HG03354 (cell line): Measurements from ENCODE around the gene MTSS2.
A peak's percentile ranks its signal among the peaks of the same experiment; 100 is the strongest.

Experiments used
- ATAC-seq: cut with Tn5 transposase; IDR thresholded peaks from one replicate; pipeline ENCODE4 v1.9.1; 2021; ENCODE audit warnings: mild to moderate bottlenecking; ENCODE audit not compliant: unreplicated experiment, poor library complexity, severe bottlenecking

Gene MTSS2

DNA sequence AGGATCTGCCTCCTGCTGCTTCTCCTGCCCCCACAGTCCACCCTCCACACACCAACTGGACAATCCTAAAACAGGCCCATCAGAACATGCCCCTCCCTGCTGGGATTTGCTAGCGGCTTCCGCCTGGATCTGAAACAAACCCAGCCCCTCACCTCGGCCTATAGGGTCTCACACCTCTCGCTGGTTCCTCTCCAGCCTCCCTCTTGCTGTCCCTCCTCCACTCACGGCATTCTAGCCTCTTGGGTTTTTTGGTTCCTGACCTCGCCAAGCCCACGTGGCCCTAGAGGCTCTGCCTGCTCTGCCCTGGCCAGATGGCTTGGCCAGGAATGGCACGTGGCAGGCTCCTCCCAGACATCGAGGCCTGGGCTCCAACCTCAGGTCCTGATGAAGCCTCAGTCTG lies 15.7 kb upstream of the MTSS2 start:
- no peak for ATAC-seq

DNA sequence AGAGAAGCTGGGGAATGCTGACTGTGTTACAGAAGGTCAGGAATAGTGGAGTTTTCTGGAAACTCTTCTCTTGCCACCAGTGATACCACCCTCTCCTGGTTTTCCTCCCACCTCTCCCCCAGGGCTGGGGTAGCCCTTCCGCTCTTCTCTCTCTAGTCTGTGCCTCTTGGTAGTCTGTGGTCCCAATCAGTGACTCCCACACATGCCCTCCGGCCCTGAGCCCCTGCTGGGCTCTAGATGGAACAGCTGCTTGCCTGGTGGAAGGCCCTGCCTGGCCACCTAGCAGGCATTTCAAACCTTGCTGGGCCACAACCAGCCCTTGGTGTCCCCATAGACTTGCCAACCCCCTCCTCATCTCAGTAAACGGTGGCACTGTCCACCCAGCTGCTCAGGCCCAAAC lies 15.2 kb upstream of the MTSS2 start:
- ATAC-seq = no peak

DNA sequence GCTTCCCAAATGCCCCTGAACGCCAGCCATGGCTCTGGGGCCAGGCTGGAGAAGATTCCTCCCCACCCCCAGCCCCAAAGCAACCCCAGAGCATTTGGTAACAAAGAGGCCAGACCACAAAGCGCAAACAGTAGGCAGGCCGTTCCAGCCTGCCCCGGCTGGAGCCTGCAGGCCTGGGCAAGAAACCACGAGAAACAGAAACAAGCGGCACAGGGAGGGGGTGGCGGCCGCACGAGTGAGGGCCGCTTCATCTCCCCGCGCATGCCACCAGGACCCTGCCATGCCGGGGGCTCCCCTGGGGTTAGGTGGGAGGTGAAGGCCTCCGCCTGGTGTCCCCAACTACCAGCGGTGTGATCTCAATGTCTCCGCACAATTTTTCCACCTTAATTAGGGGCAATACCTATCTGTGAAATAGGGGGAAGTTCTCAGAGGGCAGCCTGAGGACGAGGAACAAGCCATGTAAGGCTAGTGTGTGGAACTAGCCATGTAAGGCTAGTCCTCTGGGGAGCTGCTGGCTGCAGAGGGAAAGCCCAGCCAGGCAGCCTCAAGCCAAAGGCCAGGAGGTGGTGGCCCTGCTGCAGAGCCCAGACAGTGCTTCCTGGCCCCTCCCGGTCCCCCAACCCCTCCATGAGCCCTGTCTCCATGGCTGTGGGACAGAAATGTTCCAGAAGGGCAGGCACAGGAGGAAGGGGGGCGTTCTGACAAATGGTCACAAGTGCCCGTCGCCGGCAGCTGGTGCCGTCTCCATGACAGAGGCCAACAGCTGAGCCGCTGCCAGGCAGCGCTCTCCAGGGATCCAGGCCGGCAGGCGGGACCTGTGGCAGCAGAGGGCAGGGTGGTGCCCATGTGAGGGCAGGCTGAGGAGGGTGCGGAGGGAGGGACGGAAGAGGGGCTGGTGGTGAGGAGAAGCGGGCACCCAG lies 14.5 kb upstream of the MTSS2 start:
- ATAC-seq = no peak

DNA sequence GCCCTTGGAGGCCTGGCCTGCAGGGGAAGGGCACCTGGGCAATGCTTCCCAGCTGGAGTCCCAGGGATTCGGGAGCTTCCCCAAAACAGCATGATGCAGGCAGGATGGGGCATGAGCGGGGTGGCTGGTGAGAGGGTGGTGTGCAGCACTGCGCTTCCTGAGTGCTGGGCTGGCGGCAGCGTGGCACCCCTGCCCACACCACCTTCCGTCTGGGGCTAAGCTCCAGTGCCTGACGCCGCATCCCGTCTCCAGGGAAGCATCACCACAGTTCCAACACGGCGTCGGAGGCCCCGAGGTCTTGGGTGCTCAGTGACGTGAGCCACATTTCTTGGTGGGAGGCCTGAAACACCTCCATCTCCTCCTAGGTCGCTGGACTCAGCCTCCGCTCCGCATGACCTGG lies 13.8 kb upstream of the MTSS2 start:
- ATAC-seq = no peak

DNA sequence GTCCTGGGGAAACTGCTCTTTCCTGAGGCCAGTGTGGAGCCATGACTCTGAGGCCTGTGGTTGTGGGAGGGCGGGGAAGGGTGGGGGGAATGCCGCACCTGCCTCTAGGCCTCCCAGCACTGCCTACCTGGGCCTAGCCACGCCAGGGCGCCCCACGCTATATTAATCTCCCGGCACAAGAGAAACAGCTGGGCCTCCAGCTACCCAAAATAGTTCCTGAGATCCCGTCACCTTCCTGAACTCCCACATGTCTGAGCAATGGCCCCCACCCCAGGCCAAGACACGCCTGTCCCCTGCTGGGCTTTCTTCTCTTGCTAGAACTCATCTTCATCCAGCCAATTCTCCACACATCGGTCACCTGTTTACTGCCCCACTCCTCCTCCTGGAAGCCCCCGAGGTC lies 13.0 kb upstream of the MTSS2 start:
- no peak for ATAC-seq

DNA sequence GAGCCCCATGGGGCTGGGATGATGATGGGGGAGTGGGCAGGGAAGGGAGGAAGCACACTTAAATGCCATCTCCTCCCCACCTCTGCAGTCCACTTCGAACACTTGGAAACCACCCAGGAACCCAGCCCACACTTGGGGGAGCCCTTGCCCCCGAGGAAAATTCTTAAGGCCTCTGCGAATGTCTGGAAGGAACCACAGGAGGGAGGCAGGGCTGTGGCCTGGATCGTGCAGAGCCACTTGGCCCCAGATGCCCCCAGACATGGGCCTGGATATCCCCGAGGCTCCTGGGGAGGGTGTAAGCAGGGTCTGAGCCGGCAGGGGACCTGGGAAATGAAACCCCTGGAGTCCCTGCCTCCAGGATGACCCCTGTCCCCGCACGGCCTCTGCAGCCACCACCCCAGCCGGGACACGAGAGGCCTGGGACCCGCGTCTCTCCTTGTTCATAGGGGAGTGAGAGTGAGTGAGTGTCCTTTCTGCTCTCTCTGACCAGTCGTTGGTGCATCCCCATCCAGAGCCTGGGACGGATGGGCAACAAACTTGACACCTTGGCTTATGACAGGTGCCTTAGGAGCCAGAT lies 11.8 kb upstream of the MTSS2 start:
- ATAC-seq = no peak

DNA sequence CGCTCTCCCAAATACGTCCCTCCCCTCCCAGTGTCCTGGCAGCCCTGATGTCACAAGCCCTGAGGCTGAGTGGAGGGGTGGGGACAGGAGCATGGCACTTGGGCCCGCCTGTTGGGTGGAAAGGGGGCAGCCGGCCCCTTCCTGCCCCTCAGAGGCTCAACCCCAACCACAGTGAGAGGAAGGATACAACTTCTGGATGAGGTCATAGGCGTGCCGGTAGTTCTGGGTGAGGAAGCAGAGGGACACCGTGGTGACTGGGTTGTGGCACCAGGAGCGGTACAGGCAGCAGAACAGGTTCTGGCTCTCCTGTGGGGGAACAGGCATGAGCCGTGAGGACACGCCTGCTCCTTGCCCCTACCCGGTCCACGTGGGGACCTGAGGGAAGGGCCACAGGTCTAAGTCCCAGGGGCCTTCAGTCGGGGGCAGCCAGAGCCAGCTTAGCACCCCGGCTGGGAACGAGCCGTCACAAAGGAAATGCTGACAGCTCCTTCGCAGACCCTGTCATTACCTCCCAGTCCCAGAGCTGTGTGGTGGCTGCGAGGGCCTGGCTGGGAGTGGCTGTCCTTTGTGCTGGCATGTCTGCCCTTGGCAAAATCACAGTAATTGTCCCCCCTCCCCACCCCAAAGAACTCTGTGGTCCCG lies 11.2 kb upstream of the MTSS2 start:
- ATAC-seq = no peak

DNA sequence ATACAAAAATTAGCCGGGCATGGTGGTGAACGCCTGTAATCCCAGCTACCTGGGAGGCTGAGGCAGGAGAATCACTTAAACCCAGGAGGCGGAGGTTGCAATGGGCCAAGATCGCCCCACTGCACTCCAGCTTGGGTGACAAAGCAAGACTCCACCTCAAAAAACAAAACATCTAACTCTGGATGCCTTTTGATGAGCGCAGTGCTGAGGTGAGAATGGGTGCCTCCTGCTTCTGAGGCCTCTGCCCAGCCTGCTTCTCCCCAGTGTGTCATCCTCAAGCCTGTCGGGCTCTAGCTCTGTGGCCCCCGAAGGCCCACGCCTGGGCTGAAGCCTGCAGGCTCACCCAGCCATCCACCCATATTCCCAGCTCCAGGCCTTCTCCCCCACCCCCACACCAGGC lies 10.5 kb upstream of the MTSS2 start:
- no peak for ATAC-seq

DNA sequence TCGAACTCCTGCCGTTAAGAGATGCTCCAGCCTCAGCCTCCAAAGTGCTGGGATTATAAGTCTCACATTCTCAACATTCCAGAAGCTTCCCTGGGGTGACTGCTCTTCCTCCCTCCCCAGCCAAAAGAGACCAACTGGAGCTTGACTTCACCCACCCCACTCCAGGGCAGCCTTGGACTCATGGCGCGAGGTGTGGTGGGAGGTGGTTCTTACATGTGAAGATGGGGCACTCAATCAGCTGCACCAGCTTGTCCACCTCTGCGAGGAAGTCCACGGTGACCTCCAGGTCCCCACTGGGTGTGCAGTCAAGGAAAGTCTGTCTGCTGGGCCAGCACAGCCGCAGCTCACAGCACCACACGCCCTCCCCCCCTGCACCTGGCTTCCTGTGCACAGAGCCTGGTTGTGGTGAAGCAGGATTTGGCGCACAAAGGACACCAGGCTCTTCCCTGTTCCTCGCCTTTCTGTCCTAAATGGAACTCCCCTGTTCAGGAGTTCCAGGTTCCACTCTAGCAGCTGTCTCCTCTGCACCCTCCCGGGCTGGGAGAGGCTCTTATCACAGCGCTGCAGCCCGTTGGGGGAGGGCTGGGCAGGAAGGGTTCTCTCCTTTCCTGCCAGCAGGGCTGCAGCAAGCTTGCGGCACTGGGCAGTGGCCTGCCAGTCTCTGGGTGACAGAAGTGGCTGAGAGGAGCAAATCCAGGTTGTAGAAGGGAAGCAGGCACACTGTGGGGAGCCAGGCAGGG lies 9.6 kb upstream of the MTSS2 start:
- peak; percentile 60 for ATAC-seq

DNA sequence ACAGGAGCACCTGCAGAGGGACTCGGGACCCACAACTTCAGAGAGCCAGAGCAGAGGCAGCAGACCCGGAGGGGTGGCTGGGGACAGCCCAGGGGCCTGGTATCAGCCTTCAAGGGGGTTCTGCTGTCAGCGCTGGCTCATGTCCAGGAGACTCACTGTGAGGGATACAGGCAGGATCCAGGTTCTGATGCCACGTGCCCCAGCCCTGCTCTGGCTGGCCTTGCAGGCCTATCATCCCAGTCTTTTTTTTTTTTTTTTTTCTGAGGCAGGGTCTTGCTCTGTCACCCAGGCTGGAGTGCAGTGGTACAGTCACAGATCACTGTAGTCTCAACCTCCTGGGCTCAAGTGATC lies 9.0 kb upstream of the MTSS2 start:
- no peak for ATAC-seq

DNA sequence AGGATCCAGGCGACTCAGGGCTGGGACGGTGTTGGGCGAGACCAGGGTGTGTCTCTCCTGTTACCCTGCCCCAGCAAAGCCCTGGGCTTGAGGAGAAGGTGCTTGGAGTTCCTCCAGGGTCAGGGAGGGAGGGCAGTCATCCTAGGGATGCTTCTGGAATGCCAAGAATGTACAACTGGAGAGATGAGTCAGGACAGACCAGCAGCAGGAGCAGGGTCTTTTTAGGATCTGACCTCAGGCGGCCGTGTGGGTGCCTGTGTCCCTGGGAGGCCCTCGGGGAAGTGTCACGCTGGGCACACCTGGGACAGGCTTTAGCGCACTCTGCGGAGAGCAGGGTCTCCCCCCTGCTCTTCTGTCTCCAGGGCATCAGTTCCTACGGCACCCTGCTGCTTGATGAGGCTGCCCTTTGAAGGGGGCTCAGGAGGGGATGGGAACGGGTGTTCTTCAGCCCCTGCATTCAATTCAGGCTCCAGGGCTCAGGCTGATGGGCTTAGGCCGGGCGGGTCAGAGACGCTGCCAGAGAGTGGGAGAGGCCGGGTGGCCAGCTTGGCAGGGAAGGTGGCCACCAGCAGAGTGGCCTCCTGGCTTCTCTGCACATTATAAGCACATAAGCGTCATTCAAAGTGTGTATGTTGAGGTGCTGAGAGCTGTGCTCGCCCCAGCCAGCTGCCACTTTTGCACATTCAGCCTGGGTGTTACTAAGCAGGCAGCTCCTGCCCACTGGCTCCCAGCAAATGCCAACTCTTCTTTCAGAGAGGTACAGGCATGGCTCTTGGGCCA lies 8.4 kb upstream of the MTSS2 start:
- ATAC-seq = no peak

DNA sequence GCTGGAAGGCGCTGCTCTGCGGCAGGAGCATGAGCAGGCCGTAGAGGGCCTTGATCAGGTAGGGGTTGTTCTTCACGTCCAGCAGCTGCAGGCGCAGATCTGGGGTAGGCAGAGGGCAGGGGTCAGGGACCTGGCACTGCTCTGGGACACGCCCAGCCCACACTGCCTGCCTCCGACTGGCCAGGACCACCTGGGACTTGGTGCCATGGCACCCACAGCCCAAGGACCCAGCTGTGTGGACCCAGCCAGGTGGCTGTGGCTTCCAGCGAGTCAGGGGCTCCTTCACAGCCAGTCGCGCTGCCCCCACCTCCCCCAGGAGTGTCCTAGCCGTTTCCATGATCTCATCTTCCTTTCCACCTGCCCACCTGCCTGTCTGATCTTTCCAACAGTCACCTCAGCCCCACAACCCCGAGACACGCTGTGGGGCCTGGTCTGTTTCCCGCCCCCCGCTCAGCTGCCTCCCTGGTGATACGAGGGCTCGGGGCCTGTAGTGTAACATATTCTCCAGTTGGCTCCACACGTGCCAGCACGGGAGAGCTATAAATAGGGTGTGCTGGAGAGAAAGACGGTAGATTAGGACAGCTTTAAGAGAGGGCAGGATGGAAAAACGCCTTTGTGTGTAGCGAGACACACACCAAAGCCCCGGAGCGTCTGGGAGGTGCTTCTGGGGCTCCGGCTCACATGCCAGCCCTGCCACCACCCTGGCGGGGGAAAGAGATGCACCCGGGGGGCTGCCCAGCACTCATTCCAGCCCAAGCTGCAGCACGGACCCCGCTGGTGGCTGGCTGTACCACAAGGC lies 7.2 kb upstream of the MTSS2 start:
- no peak for ATAC-seq

DNA sequence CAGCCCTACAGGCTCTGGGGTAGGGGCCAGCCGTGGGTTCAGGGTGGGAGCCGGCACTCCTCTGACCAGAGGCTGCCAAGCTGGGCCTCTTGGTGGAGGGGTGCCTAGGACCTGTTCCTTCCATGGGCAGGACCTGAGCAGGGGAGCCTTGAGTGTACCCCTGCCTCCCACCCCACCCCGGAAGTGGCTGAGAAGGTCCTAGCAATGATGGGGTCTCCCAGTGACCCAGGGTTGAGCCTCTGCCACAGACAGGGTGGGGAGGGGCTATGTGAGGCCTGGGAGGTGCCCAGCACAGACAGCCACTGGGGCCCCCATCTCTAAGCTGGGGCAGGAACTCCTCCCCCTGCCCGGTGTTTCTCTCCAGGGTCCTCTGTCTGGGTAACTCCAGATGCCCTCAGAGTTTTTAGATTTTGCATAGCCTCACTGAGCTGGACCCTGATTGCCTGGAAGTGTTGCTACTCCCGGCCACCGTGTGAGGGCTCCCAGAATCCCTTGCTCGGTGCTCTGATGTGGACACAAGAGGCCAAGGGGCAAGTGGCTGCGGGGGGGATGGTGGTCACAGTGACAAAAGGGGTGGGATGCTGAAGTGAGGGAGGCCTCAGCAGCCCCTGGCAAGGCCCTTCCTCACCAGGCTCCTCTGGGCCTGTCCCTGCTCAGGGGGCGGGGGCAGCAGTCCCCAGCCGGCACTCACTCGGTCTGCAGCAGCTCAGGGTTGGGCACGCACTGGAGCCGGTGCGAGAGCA lies 6.4 kb upstream of the MTSS2 start:
- no peak for ATAC-seq

DNA sequence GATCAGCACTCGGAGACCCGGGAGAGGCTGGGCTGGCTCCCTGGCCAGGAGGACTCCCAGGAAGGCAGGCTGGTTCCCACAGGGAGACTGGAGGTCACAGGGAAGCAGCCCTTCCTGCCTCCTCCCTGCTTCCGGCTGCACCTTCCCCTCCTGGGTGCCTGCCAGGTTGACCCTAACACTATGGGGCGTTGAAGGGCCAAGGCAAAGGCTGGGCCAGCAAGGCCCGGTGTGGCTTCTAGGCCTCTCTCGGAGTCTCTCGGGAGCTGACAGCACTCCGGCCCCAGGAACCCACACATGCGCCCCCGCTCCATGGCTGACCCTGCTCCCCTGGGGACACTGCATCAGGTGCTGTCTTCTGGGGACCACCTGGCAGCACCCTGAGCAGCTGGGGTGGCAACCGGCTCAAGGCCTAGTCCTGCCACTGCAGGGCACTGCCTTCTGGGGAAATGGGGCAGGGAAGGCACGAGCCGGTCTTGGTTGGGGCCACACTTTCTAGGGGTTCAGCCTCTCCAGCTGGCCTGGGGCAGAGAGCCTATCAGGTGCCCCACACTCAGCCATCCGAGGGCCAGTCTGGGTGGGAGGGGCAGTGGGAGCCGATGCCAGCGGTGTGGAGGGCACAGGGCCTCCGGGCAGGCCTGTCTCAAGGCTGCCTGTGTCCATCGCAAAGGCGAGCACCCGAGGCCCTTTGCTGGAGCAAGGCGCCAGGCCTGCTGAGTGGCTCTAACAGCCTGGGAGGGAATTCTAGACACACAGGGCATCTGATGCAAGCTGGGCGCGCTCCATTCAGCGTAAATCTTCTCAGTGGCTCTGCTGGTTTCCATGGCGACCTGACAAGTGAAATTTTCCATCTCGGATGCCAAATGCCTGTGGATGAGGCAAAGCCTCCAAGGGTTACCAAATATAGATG lies 5.6 kb upstream of the MTSS2 start:
- ATAC-seq = no peak

DNA sequence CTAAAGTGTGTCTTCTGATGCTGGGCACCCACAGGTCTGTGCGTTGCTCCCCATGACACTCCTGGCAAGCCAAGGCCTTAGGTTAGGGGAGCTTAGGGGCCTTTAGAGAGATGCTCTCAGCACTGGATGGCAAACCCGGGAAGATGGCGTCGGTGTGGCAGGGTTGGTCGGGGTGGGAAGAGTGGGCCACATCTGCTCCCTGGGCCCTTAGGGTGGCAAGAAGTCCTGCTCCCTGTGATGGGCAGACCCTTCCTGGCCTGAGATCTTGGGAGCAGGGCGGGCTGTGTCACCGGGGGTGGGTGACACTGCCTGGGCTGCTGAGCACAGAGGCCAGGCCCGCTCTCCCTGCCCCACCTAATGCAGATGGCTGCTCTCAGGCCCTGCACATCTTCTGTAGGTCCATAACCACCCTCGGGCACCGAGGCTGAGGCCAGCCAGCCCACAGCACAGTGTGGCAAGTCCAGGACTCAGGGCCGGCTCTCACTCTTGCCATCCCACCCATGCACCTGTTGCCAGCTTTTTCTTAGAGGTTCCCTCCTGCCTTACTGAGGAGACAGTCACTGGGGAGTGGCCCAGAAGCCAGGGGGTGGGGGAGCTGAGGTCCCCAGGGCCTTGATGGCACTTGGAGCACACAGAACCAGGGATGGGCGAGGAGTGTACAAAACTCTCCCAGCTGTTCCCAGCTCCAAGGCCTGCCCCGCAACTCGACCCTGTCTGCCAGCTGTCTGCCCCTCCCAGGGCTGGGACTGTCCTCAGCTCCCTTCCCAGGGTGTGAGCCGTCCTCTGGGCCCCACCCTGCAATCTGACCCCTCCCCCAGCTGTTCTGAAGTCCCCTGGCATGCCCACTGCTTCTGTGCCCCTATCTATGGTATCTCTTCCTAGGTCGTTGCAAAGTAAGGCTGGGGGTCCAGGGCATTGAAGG lies 4.4 kb upstream of the MTSS2 start:
- no peak for ATAC-seq
